Activated naive CD4-positive, alpha-beta T cell treated with anti-CD3 and anti-CD28 coated beads, Interleukin-2, amount 50 U/mL, for 72 hours (primary cell): ENCODE measurements around the gene NSUN3. TPM values are rescaled to one million over a fixed set of nuclear protein-coding genes. Genes with fewer than 3 reads are reported as not detected.
A peak's percentile ranks its signal among the peaks of the same experiment; 100 is the strongest.

Experiments used
- ATAC-seq, 2 donors: fragments of 150-1000 bp; cut with Tn5 transposase; 2 replicates each; pipeline ENCODE4 v1.10.0; 2021; ENCODE audit warnings: mild to moderate bottlenecking in 2 of 2, moderate library complexity in 2 of 2
- DNase-seq, 2 donors: peaks; one replicate each; pipeline ENCODE4 v3.0.0; 2021 to 2022; ENCODE audit warnings: low spot score in 2 of 2
- H3K27ac Mint-ChIP-seq, 2 donors: one replicate each; pipeline ENCODE4 v1.8.0; 2022; ENCODE audit warnings: mild to moderate bottlenecking in 2 of 2, mixed read lengths in 2 of 2
- H3K36me3 Mint-ChIP-seq, 2 donors: one replicate each; pipeline ENCODE4 v1.8.0; 2022; ENCODE audit warnings: mixed read lengths in 2 of 2
- H3K9me3 Mint-ChIP-seq, 2 donors: one replicate each; pipeline ENCODE4 v1.8.0; 2022; ENCODE audit warnings: mixed read lengths in 2 of 2
- total RNA-seq, 2 donors: library from RNA; stranded (reverse); gene quantifications; one replicate each; pipeline ENCODE4 v1.2.3, GENCODE V29; 2022

Gene NSUN3
- total RNA-seq, 2 donors from 2014 or later = 18.3 to 27.1 TPM

- H3K36me3 Mint-ChIP-seq = peaks cover 0 to 4% of the 10 kb centered on the region in 2 donors
Observed at GRCh38 chr3:94150113-94150512, 87.3 kb downstream of the NSUN3 start.

GRCh38 chr3:94156626-94157025, 93.8 kb downstream of the NSUN3 start:
- Mint-ChIP-seq H3K36me3 (no peaks in the 10 kb centered on the region), H3K27ac (no peak overlapping the region), H3K9me3 (no peaks in the 10 kb centered on the region)
- ATAC-seq (no peak), DNase-seq (no peak)

More at GRCh38 chr3:94150113-94150512, 87.3 kb downstream of the NSUN3 start:
- no peak for ATAC-seq
- no peak for DNase-seq
- no peaks in the 10 kb centered on the region for H3K9me3 Mint-ChIP-seq
- no peak overlapping the region for H3K27ac Mint-ChIP-seq

- DNase-seq (no peak), ATAC-seq (no peak)
- H3K9me3 Mint-ChIP-seq = no peaks in the 10 kb centered on the region
- H3K36me3 Mint-ChIP-seq = no peaks in the 10 kb centered on the region
- H3K27ac Mint-ChIP-seq = no peak overlapping the region
Observed at GRCh38 chr3:94158512-94158911, 95.7 kb downstream of the NSUN3 start.

GRCh38 chr3:94159062-94159828, 96.4 kb downstream of the NSUN3 start:
- DNase-seq (no peak), ATAC-seq (no peak)
- Mint-ChIP-seq H3K9me3 (no peaks in the 10 kb centered on the region), H3K27ac (no peak overlapping the region), H3K36me3 (no peaks in the 10 kb centered on the region)

- Mint-ChIP-seq H3K9me3 (no peaks in the 10 kb centered on the region), H3K36me3 (no peaks in the 10 kb centered on the region), H3K27ac (no peak overlapping the region)
- ATAC-seq (peak; percentile 61 to 83), DNase-seq (peak in 1 of 2 donors; percentile 5)
Observed at GRCh38 chr3:94162700-94163099, 99.8 kb downstream of the NSUN3 start.

- DNase-seq (no peak), ATAC-seq (no peak)
- Mint-ChIP-seq H3K9me3 (no peaks in the 10 kb centered on the region), H3K36me3 (no peaks in the 10 kb centered on the region), H3K27ac (no peak overlapping the region)
Observed at GRCh38 chr3:94167346-94167745, 104.5 kb downstream of the NSUN3 start.

- ATAC-seq = no peak
- no peak overlapping the region for H3K27ac Mint-ChIP-seq
- H3K36me3 Mint-ChIP-seq = no peaks in the 10 kb centered on the region
- no peak for DNase-seq
- H3K9me3 Mint-ChIP-seq = no peaks in the 10 kb centered on the region
Observed at GRCh38 chr3:94167796-94168195, 104.9 kb downstream of the NSUN3 start.

GRCh38 chr3:94171954-94172353, 109.1 kb downstream of the NSUN3 start:
- Mint-ChIP-seq H3K9me3 (no peaks in the 10 kb centered on the region), H3K36me3 (no peaks in the 10 kb centered on the region), H3K27ac (no peak overlapping the region)
- ATAC-seq = no peak
- DNase-seq = no peak

GRCh38 chr3:94172695-94173310, 109.9 kb downstream of the NSUN3 start:
- Mint-ChIP-seq H3K36me3 (no peaks in the 10 kb centered on the region), H3K27ac (no peak overlapping the region), H3K9me3 (no peaks in the 10 kb centered on the region)
- DNase-seq (no peak), ATAC-seq (no peak)

- DNase-seq (no peak), ATAC-seq (no peak)
- no peaks in the 10 kb centered on the region for H3K36me3 Mint-ChIP-seq
- no peak overlapping the region for H3K27ac Mint-ChIP-seq
- H3K9me3 Mint-ChIP-seq = no peaks in the 10 kb centered on the region
Observed at GRCh38 chr3:94173673-94174434, 111.0 kb downstream of the NSUN3 start.

- Mint-ChIP-seq H3K27ac (no peak overlapping the region), H3K36me3 (no peaks in the 10 kb centered on the region), H3K9me3 (no peaks in the 10 kb centered on the region)
- no peak for ATAC-seq
- DNase-seq = no peak
Observed at GRCh38 chr3:94175677-94176076, 112.8 kb downstream of the NSUN3 start.

- Mint-ChIP-seq H3K27ac (no peak overlapping the region), H3K36me3 (no peaks in the 10 kb centered on the region), H3K9me3 (no peaks in the 10 kb centered on the region)
- ATAC-seq = no peak
- no peak for DNase-seq
Observed at GRCh38 chr3:94176988-94177745, 114.3 kb downstream of the NSUN3 start.

Other genes starting within 250 kb of the NSUN3 start
- gene PROS1, start 89.2 kb upstream of the NSUN3 start, total RNA-seq = 1 to 10 TPM; 1.8 to 3.0 TPM
- 1 to 10 TPM; 9.0 to 9.5 TPM for gene ARL13B, start 82.9 kb upstream of the NSUN3 start, total RNA-seq
- gene STX19, start 34.5 kb upstream of the NSUN3 start, total RNA-seq = not detected
- gene DHFR2, start 145 bp upstream of the NSUN3 start, total RNA-seq = 1 to 10 TPM; 2.3 to 6.7 TPM